ENCODE results near the gene ORC4.

ORC4 gene

GRCh38 chr2:148020111-148021058 lies at the start of gene ORC4:
Gene ORC4, minus strand, starts transcription at chr2:148020737. Its CDS starts 44,779 bp downstream, at chr2:147975958.
- DNase-seq (ENCODE audit: low spot score), result peak; percentile 100

GRCh38 chr2:148067801-148068200 lies 47.3 kb upstream of the ORC4 start:
- no peak for DNase-seq (ENCODE audit: low spot score)

- no peak for DNase-seq (ENCODE audit: low spot score)
Observed at GRCh38 chr2:148065936-148066335, 45.4 kb upstream of the ORC4 start.

GRCh38 chr2:148063633-148064032 lies 43.1 kb upstream of the ORC4 start:
- no peak for DNase-seq (ENCODE audit: low spot score)

- no peak for DNase-seq (ENCODE audit: low spot score)
Observed at GRCh38 chr2:148058641-148059040, 38.1 kb upstream of the ORC4 start.

- DNase-seq (ENCODE audit: low spot score), result no peak
Observed at GRCh38 chr2:148052687-148053086, 32.1 kb upstream of the ORC4 start.

GRCh38 chr2:148049284-148049683 lies 28.7 kb upstream of the ORC4 start:
- no peak for DNase-seq (ENCODE audit: low spot score)

GRCh38 chr2:148048475-148049221 lies 28.1 kb upstream of the ORC4 start:
- no peak for DNase-seq (ENCODE audit: low spot score)

GRCh38 chr2:148046802-148047201 lies 26.3 kb upstream of the ORC4 start:
- no peak for DNase-seq (ENCODE audit: low spot score)

- DNase-seq (ENCODE audit: low spot score), result no peak
Observed at GRCh38 chr2:148044322-148044721, 23.8 kb upstream of the ORC4 start.

GRCh38 chr2:148042219-148042618 lies 21.7 kb upstream of the ORC4 start:
- DNase-seq (ENCODE audit: low spot score), result no peak

GRCh38 chr2:148039783-148040182 lies 19.2 kb upstream of the ORC4 start:
- DNase-seq (ENCODE audit: low spot score), result no peak

- DNase-seq (ENCODE audit: low spot score), result no peak
Observed at GRCh38 chr2:148032215-148032614, 11.7 kb upstream of the ORC4 start.

GRCh38 chr2:148031152-148031551 lies 10.6 kb upstream of the ORC4 start:
- no peak for DNase-seq (ENCODE audit: low spot score)

GRCh38 chr2:148028781-148029180 lies 8.2 kb upstream of the ORC4 start:
- DNase-seq (ENCODE audit: low spot score), result no peak

GRCh38 chr2:148027822-148028221 lies 7.3 kb upstream of the ORC4 start:
- DNase-seq (ENCODE audit: low spot score), result no peak

GRCh38 chr2:148026573-148026972 lies 6.0 kb upstream of the ORC4 start:
- DNase-seq (ENCODE audit: low spot score), result no peak

- DNase-seq (ENCODE audit: low spot score), result no peak
Observed at GRCh38 chr2:148023861-148024260, 3.3 kb upstream of the ORC4 start.

GRCh38 chr2:148022882-148023281 lies 2.3 kb upstream of the ORC4 start:
- DNase-seq (ENCODE audit: low spot score), result no peak

GRCh38 chr2:148022351-148022750 lies 1.8 kb upstream of the ORC4 start:
- DNase-seq (ENCODE audit: low spot score), result no peak

GRCh38 chr2:148021886-148022285 lies 1.3 kb upstream of the ORC4 start:
- DNase-seq (ENCODE audit: low spot score), result peak; percentile 14

GRCh38 chr2:148021059-148021861 lies 723 bp upstream of the ORC4 start, which contains the start of gene MBD5:
Gene MBD5, plus strand, starts transcription at chr2:148021091.
- no peak for DNase-seq (ENCODE audit: low spot score)
